ENCODE measurements around the gene PCDHA3. TPM values are rescaled to one million over a fixed set of nuclear protein-coding genes. Genes with fewer than 3 reads are reported as not detected.

Gene PCDHA3
- total RNA-seq = 0.20 and 0.39 TPM in 2 replicates

GRCh38 chr5:140800816-140801493 lies at the start of gene PCDHA3:
Gene PCDHA3 (plus strand): TSS chr5:140801057.

GRCh38 chr5:140785905-140786686 lies 14.8 kb upstream of the PCDHA3 start, which contains the start of gene PCDHA1:
Gene PCDHA1 (plus strand): TSS chr5:140786140.

GRCh38 chr5:140794595-140795258 lies 6.1 kb upstream of the PCDHA3 start, which contains the start of gene PCDHA2:
Gene PCDHA2 (plus strand): TSS chr5:140794852.

GRCh38 chr5:140806834-140807775 lies 6.2 kb downstream of the PCDHA3 start, which contains the start of gene PCDHA4:
Gene PCDHA4 (plus strand): TSS chr5:140807068.

GRCh38 chr5:140821375-140822280 lies 20.8 kb downstream of the PCDHA3 start, which contains the start of gene PCDHA5:
Gene PCDHA5 (plus strand): TSS chr5:140821613.

GRCh38 chr5:140827704-140828361 lies 27.0 kb downstream of the PCDHA3 start, which contains the start of gene PCDHA6:
Gene PCDHA6 (plus strand): TSS chr5:140827960. CDS start chr5:140828092, 132 bp downstream.

GRCh38 chr5:140833993-140834392 lies 33.1 kb downstream of the PCDHA3 start, which contains the start of gene PCDHA7:
Gene PCDHA7 (plus strand): TSS chr5:140834269. CDS start chr5:140834384, 115 bp downstream.

GRCh38 chr5:140840978-140841962 lies 40.4 kb downstream of the PCDHA3 start, which contains the start of gene PCDHA8:
Gene PCDHA8 (plus strand): TSS chr5:140841187. CDS start chr5:140841322, 135 bp downstream.

GRCh38 chr5:140848139-140849102 lies 47.6 kb downstream of the PCDHA3 start, which contains the start of gene PCDHA9:
Gene PCDHA9 (plus strand): TSS chr5:140848382. CDS start chr5:140848496, 114 bp downstream.

Other genes starting within 250 kb of the PCDHA3 start
- 26.8 and 30.1 TPM in 2 replicates for gene SRA1, start 243.6 kb upstream of the PCDHA3 start, total RNA-seq
- 18.6 and 24.1 TPM in 2 replicates for gene APBB3, start 236.5 kb upstream of the PCDHA3 start, total RNA-seq
- gene SLC35A4, start 236.2 kb upstream of the PCDHA3 start, total RNA-seq = 38.0 and 39.9 TPM in 2 replicates
- gene CD14, start 167.9 kb upstream of the PCDHA3 start, total RNA-seq = 4.8 and 5.2 TPM in 2 replicates
- gene TMCO6, start 161.6 kb upstream of the PCDHA3 start, total RNA-seq = 7.0 and 8.0 TPM in 2 replicates
- 26.3 and 36.9 TPM in 2 replicates for gene NDUFA2, start 153.4 kb upstream of the PCDHA3 start, total RNA-seq
- 47.7 and 52.2 TPM in 2 replicates for gene IK, start 153.2 kb upstream of the PCDHA3 start, total RNA-seq
- 23.5 and 23.7 TPM in 2 replicates for gene WDR55, start 136.2 kb upstream of the PCDHA3 start, total RNA-seq
- gene DND1, start 127.5 kb upstream of the PCDHA3 start, total RNA-seq = 0.07 and 0.13 TPM in 2 replicates
- 50.6 and 62.6 TPM in 2 replicates for gene HARS1, start 109.7 kb upstream of the PCDHA3 start, total RNA-seq
- gene HARS2, start 109.6 kb upstream of the PCDHA3 start, total RNA-seq = 23.7 and 28.0 TPM in 2 replicates
- 40.7 and 40.8 TPM in 2 replicates for gene ZMAT2, start 100.6 kb upstream of the PCDHA3 start, total RNA-seq
- 0.20 TPM in 1 of 2 replicates, not detected in the other for gene PCDHA1, start 14.9 kb upstream of the PCDHA3 start, total RNA-seq
- 0.03 and 0.07 TPM in 2 replicates for gene PCDHA2, start 6.2 kb upstream of the PCDHA3 start, total RNA-seq
- 0.59 and 0.69 TPM in 2 replicates for gene PCDHA4, start 6.0 kb downstream of the PCDHA3 start, total RNA-seq
- 0.07 TPM in 2 replicates for gene PCDHA5, start 20.6 kb downstream of the PCDHA3 start, total RNA-seq
- 0.76 and 0.91 TPM in 2 replicates for gene PCDHA6, start 26.9 kb downstream of the PCDHA3 start, total RNA-seq
- gene PCDHA7, start 33.2 kb downstream of the PCDHA3 start, total RNA-seq = 1.4 and 1.7 TPM in 2 replicates
- 0.07 and 0.26 TPM in 2 replicates for gene PCDHA8, start 40.1 kb downstream of the PCDHA3 start, total RNA-seq
- gene PCDHA9, start 47.3 kb downstream of the PCDHA3 start, total RNA-seq = 0.07 and 0.10 TPM in 2 replicates
- gene PCDHA10, start 54.8 kb downstream of the PCDHA3 start, total RNA-seq = 0.26 and 0.50 TPM in 2 replicates
- 0.23 and 0.33 TPM in 2 replicates for gene PCDHA11, start 67.9 kb downstream of the PCDHA3 start, total RNA-seq
- gene PCDHA12, start 74.3 kb downstream of the PCDHA3 start, total RNA-seq = 0.07 and 0.33 TPM in 2 replicates
- 0.10 and 0.20 TPM in 2 replicates for gene PCDHA13, start 81.1 kb downstream of the PCDHA3 start, total RNA-seq
- 0.07 and 0.26 TPM in 2 replicates for gene PCDHAC1, start 125.2 kb downstream of the PCDHA3 start, total RNA-seq
- gene PCDHAC2, start 165.4 kb downstream of the PCDHA3 start, total RNA-seq = 0.43 and 1.3 TPM in 2 replicates